SK-N-SH (cell line): ENCODE data around the gene WWOX. TPM values are rescaled to one million over a fixed set of nuclear protein-coding genes. Genes with fewer than 3 reads are reported as not detected.

Experiments
- CTCF ChIA-PET: fragments of 300-600, 350-600 bp; formaldehyde crosslinking; extraction: SDS; loops from one replicate; lab custom pipeline; 2021; lab: Yijun Ruan, JAX
- POLR2A ChIA-PET: fragments of 350-600 bp; sonication (Branson Sonifier 250); formaldehyde crosslinking; extraction: SDS; loops from one replicate; lab custom pipeline; 2020; ENCODE audit warnings: antibody characterized with exemption, inconsistent platforms; lab: Yijun Ruan, JAX
- DNase-seq: peaks from one replicate; pipeline ENCODE4 v3.0.0; 2012
- H2AFZ ChIP-seq: fragments of 200-600 bp; sonication (generic); 2 replicates; pipeline ENCODE4 v1.8.1; 2016; ENCODE audit warnings: antibody characterized with exemption, mild to moderate bottlenecking, low read depth
- H3F3A ChIP-seq: fragments of 200-600 bp; sonication (generic); replicated peaks from 2 replicates; pipeline ENCODE3; 2016; ENCODE audit warnings: antibody characterized with exemption, mild to moderate bottlenecking; ENCODE audit not compliant: insufficient read depth
- H3K27ac ChIP-seq, 2 experiments: fragments of 200-500 bp in 1 of 2; fragments of 200-600 bp in 1 of 2; sonication (Bioruptor generic) in 1 of 2; sonication (generic), shearing (Covaris generic) in 1 of 2; 2 replicates each; pipeline versions ENCODE4 v1.5.1 to v1.6.1; 2014 to 2016; ENCODE audit warnings: low read depth in 2 of 2, inconsistent platforms in 1 of 2, low read length in 1 of 2, mild to moderate bottlenecking in 1 of 2, mixed read lengths in 1 of 2
- H3K27me3 ChIP-seq: fragments of 200-600 bp; sonication (generic), shearing (Covaris generic); 2 replicates; pipeline ENCODE4 v1.6.1; 2016; ENCODE audit warnings: mixed run types; ENCODE audit not compliant: insufficient read depth
- H3K36me3 ChIP-seq, 2 experiments: fragments of 200-500 bp in 1 of 2; fragments of 200-600 bp in 1 of 2; sonication (Bioruptor generic) in 1 of 2; sonication (generic) in 1 of 2; replicated peaks in 1 of 2; 2 replicates each; pipeline versions ENCODE3 to v1.5.1; 2014 to 2016; ENCODE audit warnings: low read length in 1 of 2, mild to moderate bottlenecking in 1 of 2; ENCODE audit not compliant: insufficient read depth in 2 of 2, control insufficient read depth in 1 of 2
- H3K4me1 ChIP-seq, 2 experiments: fragments of 200-500 bp in 1 of 2; fragments of 200-600 bp in 1 of 2; sonication (Bioruptor generic) in 1 of 2; sonication (generic), shearing (Covaris generic) in 1 of 2; 2 replicates each; pipeline versions ENCODE4 v1.5.1 to v1.6.1; 2014 to 2016; ENCODE audit warnings: low read depth in 1 of 2, low read length in 1 of 2, mixed run types in 1 of 2; ENCODE audit not compliant: insufficient read depth in 2 of 2, control insufficient read depth in 1 of 2
- H3K4me2 ChIP-seq: fragments of 200-600 bp; sonication (generic), shearing (Covaris generic); 2 replicates; pipeline ENCODE4 v1.6.1; 2017; ENCODE audit warnings: mixed run types
- H3K4me3 ChIP-seq, 2 experiments: fragments of 200-500 bp in 1 of 2; fragments of 200-600 bp in 1 of 2; sonication (Bioruptor generic) in 1 of 2; sonication (generic), shearing (Covaris generic) in 1 of 2; 2 replicates each; pipeline versions ENCODE4 v1.5.1 to v1.8.1; 2014 to 2016; ENCODE audit warnings: low read depth in 2 of 2, inconsistent platforms in 1 of 2, low read length in 1 of 2, mild to moderate bottlenecking in 1 of 2, mixed read lengths in 1 of 2, moderate library complexity in 1 of 2
- H3K79me2 ChIP-seq: fragments of 200-600 bp; sonication (generic); 2 replicates; pipeline ENCODE4 v1.8.1; 2017; ENCODE audit warnings: mild to moderate bottlenecking; ENCODE audit not compliant: insufficient read depth
- H3K9ac ChIP-seq: fragments of 200-600 bp; sonication (generic); 2 replicates; pipeline ENCODE4 v1.6.1; 2017; ENCODE audit warnings: mixed run types
- H3K9me2 ChIP-seq: fragments of 200-600 bp; sonication (generic); 2 replicates; pipeline ENCODE4 v1.6.1; 2017; ENCODE audit warnings: mixed run types
- H3K9me3 ChIP-seq: fragments of 200-600 bp; sonication (generic); 2 replicates; pipeline ENCODE4 v1.6.1; 2017; ENCODE audit warnings: mixed run types, mild to moderate bottlenecking, moderate library complexity
- H4K20me1 ChIP-seq: fragments of 200-600 bp; sonication (generic); 2 replicates; pipeline ENCODE4 v1.6.1; 2017; ENCODE audit warnings: mild to moderate bottlenecking, mixed run types; ENCODE audit not compliant: insufficient read depth
- CHD2 ChIP-seq: fragments of 150-350 bp; IDR thresholded peaks from 2 replicates; pipeline ENCODE4 v1.6.1; 2018; ENCODE audit warnings: low read length; ENCODE audit not compliant: partially characterized antibody
- EP300 ChIP-seq, 2 experiments: IDR thresholded peaks; 2 replicates each; pipeline versions ENCODE4 v1.4.0 to v1.6.1; 2012; ENCODE audit warnings: borderline replicate concordance in 1 of 2, low read depth in 1 of 2, low read length in 1 of 2
- FOSL2 ChIP-seq: IDR thresholded peaks from 2 replicates; pipeline ENCODE4 v1.4.0; 2012; ENCODE audit warnings: low read depth, mild to moderate bottlenecking, moderate library complexity, borderline replicate concordance
- FOXJ3 ChIP-seq: sonication (generic); formaldehyde crosslinking; IDR thresholded peaks from 2 replicates; pipeline ENCODE4 v1.5.1; 2020; ENCODE audit warnings: mild to moderate bottlenecking, missing genetic modification reagents
- JUND ChIP-seq: IDR thresholded peaks from 2 replicates; pipeline ENCODE4 v1.4.0; 2012
- MEF2A ChIP-seq: IDR thresholded peaks from 2 replicates; pipeline ENCODE4 v1.4.0; 2012; ENCODE audit warnings: low read depth, borderline replicate concordance
- NFIC ChIP-seq: IDR thresholded peaks from 2 replicates; pipeline ENCODE4 v1.4.0; 2012; ENCODE audit warnings: borderline replicate concordance
- SMC3 ChIP-seq: IDR thresholded peaks from 2 replicates; pipeline ENCODE4 v1.6.1; 2012; ENCODE audit warnings: low read depth, low read length, improper control_type of control experiment
- WGBS: methylation state at CpG from one replicate; pipeline ENCODE4 v1.1.6; 2017; ENCODE audit warnings: low lambda C conversion rate; 5-methylcytosine and 5-hydroxymethylcytosine counted together
- polyA plus RNA-seq, 3 experiments: library from polyadenylated mRNA; depleted of rRNA; stranded (reverse); fragments of >200 nt; gene quantifications; 2 replicates each; pipeline ENCODE4 v1.2.3, GENCODE V29; 2012
- TF ChIP-seq, protein P1 (sequence below): IDR thresholded peaks from 2 replicates; pipeline ENCODE4 v1.6.1; 2012; ENCODE audit warnings: mild to moderate bottlenecking, low read depth, low read length, moderate library complexity

Gene WWOX
- polyA plus RNA-seq, 1 of the 3 experiments (the other 2 are of a cell fraction), result 10.8 TPM

GRCh38 chr16:78571434-78571833 lies 472.0 kb downstream of the WWOX start:
- WGBS, result 63% methylated on average over 8 of the region's 8 CpGs
- no peak overlapping the region for H3K4me3 ChIP-seq
- H3F3A ChIP-seq, result no peaks in the 10 kb centered on the region
- no peak overlapping the region for H2AFZ ChIP-seq
- H3K9ac ChIP-seq, result no peak overlapping the region
- CTCF ChIA-PET, result no interaction called here
- H3K79me2 ChIP-seq, result no peaks in the 10 kb centered on the region
- H3K36me3 ChIP-seq, result no peaks in the 10 kb centered on the region
- H3K9me2 ChIP-seq, result no peaks in the 10 kb centered on the region
- POLR2A ChIA-PET, result interaction anchor here (0.6 kb wide), 1 partner anchor 1814 kb away, joined by 4 read pairs; no protein-coding TSS in a partner anchor
- no peak overlapping the region for H3K4me2 ChIP-seq
- no peak for DNase-seq
- H4K20me1 ChIP-seq, result no peaks in the 10 kb centered on the region
- H3K9me3 ChIP-seq, result 0 out of 2 replicates have a peak, but pooled peaks cover 4% of the 10 kb centered on the region
- no peaks in the 10 kb centered on the region for H3K27me3 ChIP-seq
- H3K27ac ChIP-seq, result no peak overlapping the region
- TF ChIP-seq FOXJ3 (CRISPR knock-in tag) (no peak), SMC3 (no peak), CHD2 (no peak), JUND (no peak)
- no peaks in the 10 kb centered on the region for H3K4me1 ChIP-seq

- Histone ChIP-seq H4K20me1 (no peaks in the 10 kb centered on the region), H3K9me2 (no peaks in the 10 kb centered on the region), H2AFZ (no peak overlapping the region), H3K9me3 (0 out of 2 replicates have a peak, but pooled peaks cover 4% of the 10 kb centered on the region), H3K4me2 (no peak overlapping the region), H3K27me3 (no peaks in the 10 kb centered on the region), H3K36me3 (no peaks in the 10 kb centered on the region), H3K9ac (no peak overlapping the region), H3F3A (no peaks in the 10 kb centered on the region), H3K4me1 (no peaks in the 10 kb centered on the region), H3K4me3 (no peak overlapping the region), H3K27ac (no peak overlapping the region), H3K79me2 (no peaks in the 10 kb centered on the region)
- no peak for DNase-seq
- POLR2A ChIA-PET, result no interaction called here
- CTCF ChIA-PET, result no interaction called here
- WGBS, result 40% methylated on average over 5 of the region's 5 CpGs
- TF ChIP-seq EP300 (IDR thresholded peaks at IDR 0.05; ENCODE audit: borderline replicate concordance in 1 of 2, low read depth in 1 of 2, low read length in 1 of 2), result no peak
Observed at GRCh38 chr16:78571898-78572358, 472.5 kb downstream of the WWOX start.

GRCh38 chr16:78574571-78574970 lies 475.1 kb downstream of the WWOX start:
- Histone ChIP-seq H4K20me1 (no peaks in the 10 kb centered on the region), H3K4me1 (no peaks in the 10 kb centered on the region), H3K36me3 (no peaks in the 10 kb centered on the region), H3K79me2 (no peaks in the 10 kb centered on the region), H3K4me3 (no peak overlapping the region), H2AFZ (no peak overlapping the region), H3K27ac (no peak overlapping the region), H3F3A (no peaks in the 10 kb centered on the region), H3K9me3 (0 out of 2 replicates have a peak, but pooled peaks cover 4% of the 10 kb centered on the region), H3K27me3 (no peaks in the 10 kb centered on the region), H3K9ac (no peak overlapping the region), H3K9me2 (no peaks in the 10 kb centered on the region), H3K4me2 (no peak overlapping the region)
- DNase-seq, result no peak
- 40% methylated on average over 2 of the region's 2 CpGs for WGBS
- no peak for TF ChIP-seq EP300 (IDR thresholded peaks at IDR 0.05; ENCODE audit: borderline replicate concordance in 1 of 2, low read depth in 1 of 2, low read length in 1 of 2)
- TF ChIP-seq MEF2A, result no peak
- TF ChIP-seq NFIC, result no peak
- no peak for TF ChIP-seq FOSL2
- no peak for TF ChIP-seq FOXJ3 (CRISPR knock-in tag)
- TF ChIP-seq, protein P1, sequence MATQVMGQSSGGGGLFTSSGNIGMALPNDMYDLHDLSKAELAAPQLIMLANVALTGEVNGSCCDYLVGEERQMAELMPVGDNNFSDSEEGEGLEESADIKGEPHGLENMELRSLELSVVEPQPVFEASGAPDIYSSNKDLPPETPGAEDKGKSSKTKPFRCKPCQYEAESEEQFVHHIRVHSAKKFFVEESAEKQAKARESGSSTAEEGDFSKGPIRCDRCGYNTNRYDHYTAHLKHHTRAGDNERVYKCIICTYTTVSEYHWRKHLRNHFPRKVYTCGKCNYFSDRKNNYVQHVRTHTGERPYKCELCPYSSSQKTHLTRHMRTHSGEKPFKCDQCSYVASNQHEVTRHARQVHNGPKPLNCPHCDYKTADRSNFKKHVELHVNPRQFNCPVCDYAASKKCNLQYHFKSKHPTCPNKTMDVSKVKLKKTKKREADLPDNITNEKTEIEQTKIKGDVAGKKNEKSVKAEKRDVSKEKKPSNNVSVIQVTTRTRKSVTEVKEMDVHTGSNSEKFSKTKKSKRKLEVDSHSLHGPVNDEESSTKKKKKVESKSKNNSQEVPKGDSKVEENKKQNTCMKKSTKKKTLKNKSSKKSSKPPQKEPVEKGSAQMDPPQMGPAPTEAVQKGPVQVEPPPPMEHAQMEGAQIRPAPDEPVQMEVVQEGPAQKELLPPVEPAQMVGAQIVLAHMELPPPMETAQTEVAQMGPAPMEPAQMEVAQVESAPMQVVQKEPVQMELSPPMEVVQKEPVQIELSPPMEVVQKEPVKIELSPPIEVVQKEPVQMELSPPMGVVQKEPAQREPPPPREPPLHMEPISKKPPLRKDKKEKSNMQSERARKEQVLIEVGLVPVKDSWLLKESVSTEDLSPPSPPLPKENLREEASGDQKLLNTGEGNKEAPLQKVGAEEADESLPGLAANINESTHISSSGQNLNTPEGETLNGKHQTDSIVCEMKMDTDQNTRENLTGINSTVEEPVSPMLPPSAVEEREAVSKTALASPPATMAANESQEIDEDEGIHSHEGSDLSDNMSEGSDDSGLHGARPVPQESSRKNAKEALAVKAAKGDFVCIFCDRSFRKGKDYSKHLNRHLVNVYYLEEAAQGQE, result no peak
- POLR2A ChIA-PET, result no interaction called here
- CTCF ChIA-PET, result interaction anchor here (0.6 to 1.4 kb wide), 4 partner anchors 9 to 979 kb away, joined by 3 read pairs; no protein-coding TSS in a partner anchor
